Retinal pigment epithelial cell (primary cell): Measurements from ENCODE around the gene CIAO2B.

Experiments
- DNase-seq: peaks from one replicate; pipeline ENCODE4 v3.0.0-alpha.2; 2010; ENCODE audit warnings: low read depth
- H3K4me3 ChIP-seq: 2 replicates; pipeline ENCODE4 v1.5.1; 2011; ENCODE audit warnings: mild to moderate bottlenecking, low read length, control low read depth, moderate library complexity
- CTCF ChIP-seq: conservative IDR thresholded peaks from 2 replicates; pipeline ENCODE4 v1.5.1; 2011; ENCODE audit warnings: low read depth, low read length, control low read depth, inconsistent platforms

Gene CIAO2B

GRCh38 chr16:66973716-66974115 lies 39.5 kb upstream of the CIAO2B start:
- no peak for DNase-seq
- H3K4me3 ChIP-seq = no peak overlapping the region
- no peak for TF ChIP-seq CTCF

GRCh38 chr16:66972983-66973382 lies 38.8 kb upstream of the CIAO2B start:
- no peak for TF ChIP-seq CTCF
- DNase-seq = no peak
- no peak overlapping the region for H3K4me3 ChIP-seq

DNA sequence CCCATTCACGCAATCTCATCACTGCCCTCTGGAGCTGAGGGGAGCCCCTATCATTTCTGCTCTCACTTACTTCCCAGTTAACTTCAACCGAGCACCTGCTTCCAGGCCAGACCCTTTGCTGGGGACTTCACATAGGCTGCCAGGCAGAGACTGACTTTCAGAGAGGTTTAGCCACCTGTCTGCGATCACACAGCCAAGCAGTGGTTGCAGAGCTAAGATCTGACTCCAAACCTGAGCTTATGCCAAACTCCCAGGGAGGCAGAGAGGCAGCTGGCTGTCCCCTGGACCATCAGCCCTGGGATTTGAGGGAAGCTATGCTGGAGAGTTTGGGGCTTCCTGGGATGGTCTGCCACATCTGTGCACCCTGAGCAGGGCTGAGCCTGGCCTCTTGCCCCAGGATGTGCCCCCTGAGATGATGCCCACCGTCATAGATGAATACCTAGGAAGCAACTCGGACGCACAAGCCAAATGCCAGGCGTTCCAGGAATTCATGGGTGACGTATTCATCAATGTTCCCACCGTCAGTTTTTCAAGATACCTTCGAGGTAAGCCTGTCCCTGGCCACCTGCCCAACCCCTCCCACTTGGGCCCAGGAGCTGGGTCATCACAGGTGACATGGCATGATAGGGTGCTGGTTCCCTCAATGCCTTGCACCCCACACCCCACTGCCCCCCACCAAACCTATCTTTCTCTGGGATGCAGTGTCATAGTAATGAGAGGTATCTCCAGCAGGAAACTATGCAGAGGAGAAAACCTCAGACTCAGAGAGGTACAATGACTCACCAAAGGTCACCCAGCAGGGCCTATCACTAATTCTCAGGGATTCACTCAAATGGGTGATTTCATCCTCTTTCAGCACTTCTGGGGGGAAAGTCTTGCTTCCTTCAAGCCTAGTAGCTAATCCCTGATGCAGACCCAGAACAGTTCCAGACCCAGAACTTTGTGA lies 36.8 kb upstream of the CIAO2B start:
- no peak for TF ChIP-seq CTCF
- no peak overlapping the region for H3K4me3 ChIP-seq
- DNase-seq = no peak

GRCh38 chr16:66968847-66969246 lies 34.6 kb upstream of the CIAO2B start:
- no peak overlapping the region for H3K4me3 ChIP-seq
- no peak for TF ChIP-seq CTCF
- no peak for DNase-seq

GRCh38 chr16:66964049-66964448 lies 29.8 kb upstream of the CIAO2B start:
- H3K4me3 ChIP-seq = no peak overlapping the region

DNA sequence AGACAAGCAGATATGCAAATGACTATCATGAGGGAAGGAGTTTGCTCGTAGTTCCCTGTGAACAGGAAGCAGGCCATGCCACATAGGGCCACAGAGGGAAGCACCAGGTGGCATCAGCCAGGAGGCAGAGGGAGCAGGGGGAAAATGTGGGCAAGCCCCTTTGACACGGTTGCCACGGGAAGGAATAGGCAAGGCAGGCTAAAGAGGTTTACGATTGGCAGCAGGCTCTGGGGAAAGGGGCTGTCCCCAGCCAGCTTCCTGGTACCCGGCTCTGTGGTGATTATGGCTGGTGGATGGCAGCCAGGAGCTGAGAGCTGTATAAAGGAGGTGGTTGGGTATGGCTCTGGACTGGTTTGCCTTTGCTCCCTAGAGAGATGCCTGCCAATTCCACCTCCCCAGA lies 27.7 kb upstream of the CIAO2B start:
- TF ChIP-seq CTCF = no peak
- no peak for DNase-seq
- no peak overlapping the region for H3K4me3 ChIP-seq

More at GRCh38 chr16:66964049-66964448, 29.8 kb upstream of the CIAO2B start:
- DNase-seq = no peak
- TF ChIP-seq CTCF = no peak
